Vagina (tissue), 2 donors: ENCODE results near the gene NABP2. TPM values are rescaled to one million over a fixed set of nuclear protein-coding genes. Genes with fewer than 3 reads are reported as not detected.

Experiments used
- DNase-seq, 2 donors: peaks; one replicate each; pipeline ENCODE4 v3.0.0-alpha.2; 2017; ENCODE audit errors: extremely low spot score in 2 of 2
- H3K27ac ChIP-seq: fragments of 200-600 bp; sonication (generic); one replicate; pipeline ENCODE4 v1.5.1; 2019
- H3K27me3 ChIP-seq: fragments of 200-600 bp; sonication (generic); one replicate; pipeline ENCODE4 v1.5.1; 2019
- H3K36me3 ChIP-seq, 2 donors: fragments of 200-600 bp; sonication (generic); one replicate each; pipeline ENCODE4 v1.5.1; 2017 to 2019
- H3K4me1 ChIP-seq: fragments of 200-600 bp; sonication (generic); one replicate; pipeline ENCODE4 v1.5.1; 2019
- H3K4me3 ChIP-seq, 2 donors: fragments of 200-600 bp; sonication (generic); 1 replicate in 1 of 2; 2 replicates in 1 of 2; pipeline ENCODE4 v1.5.1; 2016 to 2019
- H3K9me3 ChIP-seq: fragments of 200-600 bp; sonication (generic); one replicate; pipeline ENCODE4 v1.5.1; 2019
- POLR2A ChIP-seq, 2 donors: fragments of 450-650 bp; IDR thresholded peaks; one replicate each; pipeline ENCODE4 v1.6.1; 2017; ENCODE audit warnings: antibody characterized with exemption in 2 of 2, mild to moderate bottlenecking in 2 of 2, moderate library complexity in 2 of 2
- POLR2AphosphoS5 ChIP-seq, 2 donors: sonication (generic); formaldehyde crosslinking; IDR thresholded peaks; one replicate each; pipeline ENCODE4 v1.9.0; 2017; ENCODE audit warnings: antibody characterized with exemption in 2 of 2, mild to moderate bottlenecking in 2 of 2, low read depth in 1 of 2; ENCODE audit not compliant: insufficient read depth in 1 of 2
- intact Hi-C: fragments of 100-400 bp; cut with DNase I; formaldehyde crosslinking; loops from one replicate; pipeline ENCODE4 v1.15.1; 2023
- total RNA-seq: library from RNA; depleted of rRNA; stranded (reverse); fragments of >200 nt; gene quantifications from one replicate; pipeline ENCODE4 v1.2.3, GENCODE V29; 2016
- TF ChIP-seq, protein P1 (sequence below), 3 experiments: fragments of 450-650 bp in 2 of 3; fragments of 200-600 bp in 1 of 3; sonication (generic) in 1 of 3; IDR thresholded peaks; one replicate each; pipeline ENCODE4 v1.5.1; 2017 to 2019; ENCODE audit warnings: antibody characterized with exemption in 3 of 3, mild to moderate bottlenecking in 2 of 3, moderate library complexity in 2 of 3

The NABP2 gene
- total RNA-seq, 1 donor from 2014 or later = 20.4 TPM

DNA sequence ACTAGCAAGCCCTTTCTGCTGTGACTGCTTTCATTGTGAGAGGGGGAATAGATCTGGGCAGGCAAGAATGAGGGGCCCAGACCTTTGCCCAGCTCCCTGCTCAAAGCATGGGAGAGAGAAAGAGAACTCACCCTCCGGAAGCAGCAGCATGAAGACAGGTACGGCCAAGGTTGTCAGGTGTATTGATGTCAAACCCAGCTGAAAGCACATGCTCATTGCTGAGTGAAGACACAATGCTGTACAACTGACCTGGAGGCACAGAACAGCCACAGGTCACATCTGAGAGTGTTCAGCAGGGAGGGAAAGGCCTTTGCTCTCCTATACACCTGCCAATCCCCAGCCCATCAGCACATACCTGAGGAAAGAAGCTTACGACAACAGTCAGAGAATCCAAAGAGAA, 28.5 kb downstream of the NABP2 start:
- peaks cover 12 to 85% of the 10 kb centered on the region in 2 donors for H3K36me3 ChIP-seq
- no peak for TF ChIP-seq POLR2AphosphoS5 (IDR thresholded peaks at IDR 0.05; ENCODE audit: insufficient read depth in 1 of 2, low read depth in 1 of 2)
- TF ChIP-seq POLR2A (IDR thresholded peaks at IDR 0.05) = no peak
- TF ChIP-seq, protein P1, sequence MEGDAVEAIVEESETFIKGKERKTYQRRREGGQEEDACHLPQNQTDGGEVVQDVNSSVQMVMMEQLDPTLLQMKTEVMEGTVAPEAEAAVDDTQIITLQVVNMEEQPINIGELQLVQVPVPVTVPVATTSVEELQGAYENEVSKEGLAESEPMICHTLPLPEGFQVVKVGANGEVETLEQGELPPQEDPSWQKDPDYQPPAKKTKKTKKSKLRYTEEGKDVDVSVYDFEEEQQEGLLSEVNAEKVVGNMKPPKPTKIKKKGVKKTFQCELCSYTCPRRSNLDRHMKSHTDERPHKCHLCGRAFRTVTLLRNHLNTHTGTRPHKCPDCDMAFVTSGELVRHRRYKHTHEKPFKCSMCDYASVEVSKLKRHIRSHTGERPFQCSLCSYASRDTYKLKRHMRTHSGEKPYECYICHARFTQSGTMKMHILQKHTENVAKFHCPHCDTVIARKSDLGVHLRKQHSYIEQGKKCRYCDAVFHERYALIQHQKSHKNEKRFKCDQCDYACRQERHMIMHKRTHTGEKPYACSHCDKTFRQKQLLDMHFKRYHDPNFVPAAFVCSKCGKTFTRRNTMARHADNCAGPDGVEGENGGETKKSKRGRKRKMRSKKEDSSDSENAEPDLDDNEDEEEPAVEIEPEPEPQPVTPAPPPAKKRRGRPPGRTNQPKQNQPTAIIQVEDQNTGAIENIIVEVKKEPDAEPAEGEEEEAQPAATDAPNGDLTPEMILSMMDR (IDR thresholded peaks at IDR 0.05) = no peak
- DNase-seq = no peak

DNA sequence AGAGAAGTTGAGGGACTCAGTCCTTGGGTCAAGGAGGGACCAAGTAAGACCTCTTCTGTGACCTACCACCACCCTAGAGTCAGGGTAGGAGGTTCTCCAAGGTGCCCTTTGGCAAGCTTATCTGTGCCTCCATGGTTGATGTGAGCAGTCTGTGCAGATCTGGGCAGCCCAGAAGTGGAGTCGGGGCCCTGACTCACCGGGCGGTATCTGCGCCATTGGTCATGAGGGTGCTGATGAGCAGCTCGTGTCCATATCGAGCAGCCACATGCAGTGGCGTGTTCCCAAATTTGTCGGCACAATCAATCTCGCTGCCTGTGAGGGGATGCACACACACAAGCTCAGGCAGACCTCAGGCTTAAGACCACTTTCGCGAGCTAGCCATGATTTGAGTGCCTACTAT, 28.9 kb downstream of the NABP2 start:
- H3K36me3 ChIP-seq = peaks cover 12 to 80% of the 10 kb centered on the region in 2 donors
- H3K4me3 ChIP-seq = no peak overlapping the region
- TF ChIP-seq, protein P1 (IDR thresholded peaks at IDR 0.05) = no peak
- TF ChIP-seq POLR2AphosphoS5 (IDR thresholded peaks at IDR 0.05; ENCODE audit: insufficient read depth in 1 of 2, low read depth in 1 of 2) (no peak), POLR2A (IDR thresholded peaks at IDR 0.05) (no peak)
- no peak overlapping the region for H3K27ac ChIP-seq
- DNase-seq = no peak
- intact Hi-C loops = no loop called here
- H3K9me3 ChIP-seq = no peaks in the 10 kb centered on the region
- H3K4me1 ChIP-seq = peaks cover 17% of the 10 kb centered on the region
- H3K27me3 ChIP-seq = no peaks in the 10 kb centered on the region

More for the DNA sequence above, 28.5 kb downstream of the NABP2 start:
- intact Hi-C loops = no loop called here
- H3K4me1 ChIP-seq = peaks cover 17% of the 10 kb centered on the region
- no peak overlapping the region for H3K27ac ChIP-seq
- no peak overlapping the region for H3K4me3 ChIP-seq
- H3K9me3 ChIP-seq = no peaks in the 10 kb centered on the region
- H3K27me3 ChIP-seq = no peaks in the 10 kb centered on the region

DNA sequence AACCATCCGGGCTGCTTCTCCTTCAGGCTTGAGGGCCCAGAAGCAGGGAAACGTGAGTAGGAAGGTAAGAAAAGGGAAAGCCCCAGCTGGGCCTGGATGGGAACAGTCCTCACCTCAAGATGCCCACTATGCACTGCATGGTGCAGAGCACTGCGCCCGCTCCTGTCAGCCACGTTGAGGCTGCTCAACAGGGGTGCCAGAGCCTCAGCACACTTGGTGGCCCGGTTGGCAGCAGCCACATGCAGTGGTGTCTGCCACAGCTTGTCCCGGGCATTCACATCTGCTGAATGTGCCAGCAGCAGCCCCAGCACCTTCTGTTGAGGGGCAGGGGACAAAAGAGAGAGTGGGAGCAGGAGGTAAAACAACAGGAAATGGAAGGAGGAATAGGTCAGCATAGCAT, 31.5 kb downstream of the NABP2 start:
- no peaks in the 10 kb centered on the region for H3K27me3 ChIP-seq
- H3K9me3 ChIP-seq = no peaks in the 10 kb centered on the region
- TF ChIP-seq POLR2A (IDR thresholded peaks at IDR 0.05) = no peak
- TF ChIP-seq, protein P1 (IDR thresholded peaks at IDR 0.05) = no peak
- TF ChIP-seq POLR2AphosphoS5 (IDR thresholded peaks at IDR 0.05; ENCODE audit: insufficient read depth in 1 of 2, low read depth in 1 of 2) = no peak
- H3K4me3 ChIP-seq = no peak overlapping the region
- H3K36me3 ChIP-seq = peaks cover 12 to 55% of the 10 kb centered on the region in 2 donors
- DNase-seq = no peak
- H3K27ac ChIP-seq = no peak overlapping the region
- intact Hi-C loops = no loop called here
- peaks cover 25% of the 10 kb centered on the region for H3K4me1 ChIP-seq

DNA sequence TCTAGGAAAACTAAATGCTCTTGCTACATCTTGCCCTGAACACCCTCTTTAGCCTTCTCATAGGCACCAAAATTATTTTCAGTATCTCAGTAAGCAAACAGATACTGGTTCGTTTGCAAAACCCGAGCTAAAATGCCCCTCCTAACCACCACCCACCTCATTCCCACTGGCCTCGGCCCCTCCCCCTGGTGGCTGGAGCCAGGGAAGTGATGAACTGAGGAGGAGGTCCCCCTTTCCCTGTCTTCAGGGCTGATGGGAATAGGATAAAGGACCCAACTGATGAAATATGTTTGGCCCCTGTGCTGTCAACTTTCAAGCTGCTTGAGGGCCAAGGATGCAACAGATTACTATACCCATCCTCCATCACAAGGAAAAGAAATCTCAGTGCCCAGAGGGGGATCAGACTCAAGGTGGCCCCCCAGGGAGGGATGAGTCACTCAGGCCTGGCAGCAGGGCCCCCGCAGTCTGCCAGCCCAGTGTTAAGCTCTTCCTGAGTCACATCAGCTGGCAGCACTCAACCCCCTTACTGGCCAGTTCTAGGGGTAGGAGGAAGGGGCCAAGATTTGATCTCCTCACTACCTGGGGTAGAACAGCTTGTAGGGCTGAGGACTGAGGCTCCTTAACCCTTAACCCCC, 32.3 kb downstream of the NABP2 start:
- DNase-seq = no peak
- Histone ChIP-seq H3K4me1 (peaks cover 25% of the 10 kb centered on the region), H3K4me3 (peak overlapping the region in 1 of 2 donors; percentile 93), H3K27me3 (no peaks in the 10 kb centered on the region), H3K27ac (peak overlapping the region; percentile 84), H3K36me3 (peaks cover 12 to 50% of the 10 kb centered on the region in 2 donors), H3K9me3 (no peaks in the 10 kb centered on the region)
- no peak for TF ChIP-seq POLR2A (IDR thresholded peaks at IDR 0.05)
- TF ChIP-seq POLR2AphosphoS5 (IDR thresholded peaks at IDR 0.05; ENCODE audit: insufficient read depth in 1 of 2, low read depth in 1 of 2) = no peak
- TF ChIP-seq, protein P1 (IDR thresholded peaks at IDR 0.05) = no peak
- intact Hi-C loops = no loop called here

DNA sequence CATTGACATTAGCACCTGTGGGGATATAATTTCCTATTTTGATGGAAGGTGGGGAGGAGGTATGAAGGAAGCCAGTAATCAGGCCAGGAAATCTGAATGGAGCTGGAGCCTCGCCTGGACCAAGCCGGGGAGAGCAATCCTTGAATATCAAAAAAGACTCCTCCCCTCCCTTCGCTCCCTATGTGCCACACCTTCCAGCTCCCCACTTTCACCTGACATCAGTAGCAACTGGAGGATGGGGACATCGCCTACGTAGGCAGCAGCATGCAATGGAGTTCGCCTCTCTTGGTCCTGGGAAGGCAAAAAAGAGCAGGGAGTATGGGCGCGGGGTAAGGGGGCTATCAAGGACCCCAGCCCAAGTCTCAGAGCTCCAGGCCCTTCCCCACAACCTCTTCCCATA, 32.9 kb downstream of the NABP2 start:
- Histone ChIP-seq H3K27ac (peak overlapping the region; percentile 84), H3K9me3 (no peaks in the 10 kb centered on the region), H3K4me1 (peaks cover 25% of the 10 kb centered on the region), H3K27me3 (no peaks in the 10 kb centered on the region), H3K4me3 (peak overlapping the region; percentile 93 to 99), H3K36me3 (peaks cover 12 to 43% of the 10 kb centered on the region in 2 donors)
- DNase-seq = no peak
- TF ChIP-seq POLR2A (IDR thresholded peaks at IDR 0.05) = no peak
- no peak for TF ChIP-seq POLR2AphosphoS5 (IDR thresholded peaks at IDR 0.05; ENCODE audit: insufficient read depth in 1 of 2, low read depth in 1 of 2)
- TF ChIP-seq, protein P1 (IDR thresholded peaks at IDR 0.05) = no peak
- intact Hi-C loops = no loop called here
